Measurements from ENCODE around the gene MT1E.
A peak's percentile ranks its signal among the peaks of the same experiment; 100 is the strongest.
"Not testable (repeated sequence)": the region's sequence is repeated elsewhere in the genome, so short reads cannot be mapped to it uniquely, and the experiment has no call there.

Gene MT1E

GRCh38 chr16:56669840-56670619 lies 44.4 kb downstream of the MT1E start:
- no peak for DNase-seq (ENCODE audit: low read depth in 3 of 3, low spot score in 1 of 3)

- no peak for DNase-seq (ENCODE audit: low read depth in 3 of 3, low spot score in 1 of 3)
These were observed 45.0 kb downstream of the MT1E start for GRCh38 chr16:56670620-56670934.

DNA sequence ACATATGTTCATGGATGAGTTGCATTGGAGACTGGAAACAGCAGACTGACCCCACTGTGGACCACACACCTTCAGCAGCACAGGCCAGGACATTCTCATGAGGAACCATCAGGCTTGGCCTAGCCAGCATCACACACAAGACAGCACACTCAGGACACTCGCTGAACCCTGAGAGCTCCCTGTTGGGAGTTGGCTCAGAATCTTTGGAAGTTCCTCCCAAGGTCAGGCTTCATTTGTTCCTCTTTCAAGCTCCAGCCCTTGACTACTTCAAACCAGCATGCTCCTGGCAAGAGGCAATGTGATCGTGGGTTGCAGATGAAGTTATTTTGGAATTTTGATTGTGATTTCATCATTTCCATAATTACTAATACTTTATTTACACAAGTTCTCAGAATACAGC lies 46.1 kb downstream of the MT1E start:
- not testable (repeated sequence) for DNase-seq (ENCODE audit: low read depth in 3 of 3, low spot score in 1 of 3)

- not testable (repeated sequence) for DNase-seq (ENCODE audit: low read depth in 3 of 3, low spot score in 1 of 3)
These were observed 46.6 kb downstream of the MT1E start for GRCh38 chr16:56672171-56672570.

- DNase-seq (ENCODE audit: low read depth in 3 of 3, low spot score in 1 of 3), result no peak
These were observed 47.4 kb downstream of the MT1E start for GRCh38 chr16:56672761-56673536.

- no peak for DNase-seq (ENCODE audit: low read depth in 3 of 3, low spot score in 1 of 3)
These were observed 48.3 kb downstream of the MT1E start for GRCh38 chr16:56673921-56674320.

GRCh38 chr16:56674570-56674969 lies 49.0 kb downstream of the MT1E start:
- not testable (repeated sequence) for DNase-seq (ENCODE audit: low read depth in 3 of 3, low spot score in 1 of 3)

GRCh38 chr16:56675685-56676210 lies 50.2 kb downstream of the MT1E start:
- DNase-seq (ENCODE audit: low read depth in 3 of 3, low spot score in 1 of 3), result peak in 1 of 3 donors; percentile 50
